SK-MEL-5 (cell line): ENCODE measurements around the gene PRB3. TPM values are rescaled to one million over a fixed set of nuclear protein-coding genes. Genes with fewer than 3 reads are reported as not detected.

ENCODE experiments used
- DNase-seq: peaks from one replicate; pipeline ENCODE4 v3.0.0-alpha.2; 2016; ENCODE audit warnings: low read depth, low spot score
- in situ Hi-C: cut with HindIII; loops from 2 replicates; pipeline ENCODE4 v1.10.0; 2016; ENCODE audit warnings: low sequenced_read_pairs, high pct_unique_total_duplicates, low pct_unique_long_range_greater_than_20kb
- polyA plus RNA-seq, 2 experiments: library from polyadenylated mRNA; depleted of rRNA; stranded (reverse); fragments of >200 nt; gene quantifications; 2 replicates each; pipeline ENCODE4 v1.2.3, GENCODE V29; 2015
- total RNA-seq: library from RNA; depleted of rRNA; stranded (reverse); fragments of >200 nt; shearing (Covaris generic); gene quantifications from 2 replicates; pipeline ENCODE4 v1.2.3, GENCODE V29; 2014; rRNA removed

Gene PRB3
- total RNA-seq, result not detected in 2 replicates
- not detected in 2 replicates for polyA plus RNA-seq (2015; cell fraction: cytosol; rRNA removed)
- polyA plus RNA-seq (2015; cell fraction: nucleus; rRNA removed), result not detected in 2 replicates

DNA sequence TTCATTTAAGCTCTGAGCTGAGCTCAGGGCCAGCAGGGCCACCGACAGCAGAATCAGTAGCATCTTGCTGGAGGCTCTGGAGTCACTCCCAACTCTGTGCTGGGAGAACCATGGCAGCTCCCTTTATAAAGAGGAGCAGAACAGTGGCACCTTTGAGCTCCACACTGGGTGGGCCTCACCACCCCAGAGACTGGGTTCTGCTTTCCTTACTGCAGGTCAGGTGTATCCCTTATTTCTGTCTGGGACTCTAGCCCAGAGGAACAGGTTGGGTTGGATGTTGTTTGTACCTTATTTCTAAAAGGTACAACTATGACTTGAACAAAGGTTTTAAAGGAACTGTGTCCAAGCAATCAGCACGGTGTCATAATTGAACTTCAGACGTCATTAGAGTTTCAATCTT, at the start of gene PRB3:
TSS of gene PRB3 (minus strand) at position 101 of the 400 bp plus-strand sequence. CDS start at position 63, 38 bp downstream.
- no peak for DNase-seq
- in situ Hi-C loops, result no loop called here

DNA sequence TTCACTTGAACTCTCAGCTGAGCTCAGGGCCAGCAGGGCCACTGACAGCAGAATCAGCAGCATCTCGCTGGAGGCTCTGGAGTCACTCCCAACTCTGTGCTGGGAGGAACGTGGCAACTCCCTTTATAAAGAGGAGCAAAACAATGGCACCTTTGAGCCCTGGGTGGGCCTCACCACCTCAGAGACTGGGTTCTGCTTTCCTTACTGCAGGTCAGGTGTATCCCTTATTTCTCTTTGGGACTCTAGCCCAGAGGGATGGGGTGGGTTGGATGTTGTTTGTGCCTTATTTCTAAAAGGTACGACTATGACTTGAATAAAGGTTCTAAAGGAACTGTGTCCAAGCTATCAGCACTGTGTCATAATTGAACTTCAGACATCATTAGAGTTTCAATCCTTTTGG, 40.8 kb upstream of the PRB3 start, which contains the start of gene PRB4:
TSS of gene PRB4 (minus strand) at position 101 of the 400 bp plus-strand sequence. CDS start at position 63, 38 bp downstream.
- DNase-seq, result no peak
- in situ Hi-C loops, result no loop called here

DNA sequence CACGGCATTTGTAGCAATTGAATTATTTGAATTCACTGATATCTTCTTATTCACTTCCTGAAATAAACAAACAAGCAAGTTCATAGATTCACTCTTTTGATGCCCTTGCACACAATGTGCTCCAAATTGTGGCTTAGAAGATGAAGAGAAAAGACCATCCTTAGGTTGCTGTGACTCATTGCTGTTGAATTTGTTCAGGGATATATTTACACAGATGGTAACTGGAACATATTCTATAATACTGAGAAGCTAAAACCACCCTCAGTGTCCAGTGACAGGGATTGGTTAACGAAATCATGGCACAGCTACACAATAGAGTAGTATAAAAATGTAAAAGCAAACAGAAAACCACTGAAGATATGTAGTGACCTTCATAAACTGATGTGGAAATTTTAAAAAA, 37.6 kb upstream of the PRB3 start:
- no peak for DNase-seq
- in situ Hi-C loops, result no loop called here

DNA sequence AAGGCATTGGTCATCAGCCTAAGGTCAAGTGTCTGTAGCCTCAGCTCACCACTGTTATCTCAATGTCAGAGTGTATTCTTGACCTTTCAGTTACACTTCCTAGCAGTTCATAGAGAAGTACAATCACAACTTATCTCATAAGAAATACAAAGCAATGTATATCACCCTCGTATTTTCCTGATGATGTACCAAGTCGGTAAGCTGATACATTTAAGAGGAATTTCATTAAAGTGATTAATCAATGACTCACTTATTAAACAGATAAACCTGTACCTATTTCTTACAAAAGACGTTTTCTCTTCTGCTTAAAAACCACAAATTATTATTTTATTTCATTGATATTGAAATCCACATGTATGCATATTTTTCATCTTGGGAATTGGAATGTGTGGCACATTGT, 3.9 kb upstream of the PRB3 start:
- in situ Hi-C loops, result no loop called here
- no peak for DNase-seq

DNA sequence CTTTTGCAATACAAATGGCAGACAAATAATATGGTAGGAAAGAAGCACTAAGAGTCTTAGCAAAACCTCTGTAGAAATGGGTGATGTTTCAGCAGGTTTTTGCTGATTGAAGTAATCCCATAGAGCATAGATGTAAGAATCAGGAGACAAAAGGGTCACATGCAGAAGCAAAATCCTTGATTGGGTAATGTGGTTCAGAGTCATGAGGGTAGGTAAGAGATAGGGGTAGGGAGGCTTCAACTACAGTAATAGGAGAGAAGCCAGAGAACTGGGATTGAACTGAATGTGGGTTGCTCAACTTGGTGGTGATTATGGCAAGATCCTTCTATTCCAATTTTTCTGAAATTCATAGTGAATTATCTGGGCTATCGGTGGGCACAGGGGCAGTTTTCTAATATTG, 5.0 kb downstream of the PRB3 start:
- in situ Hi-C loops, result no loop called here
- DNase-seq, result no peak

DNA sequence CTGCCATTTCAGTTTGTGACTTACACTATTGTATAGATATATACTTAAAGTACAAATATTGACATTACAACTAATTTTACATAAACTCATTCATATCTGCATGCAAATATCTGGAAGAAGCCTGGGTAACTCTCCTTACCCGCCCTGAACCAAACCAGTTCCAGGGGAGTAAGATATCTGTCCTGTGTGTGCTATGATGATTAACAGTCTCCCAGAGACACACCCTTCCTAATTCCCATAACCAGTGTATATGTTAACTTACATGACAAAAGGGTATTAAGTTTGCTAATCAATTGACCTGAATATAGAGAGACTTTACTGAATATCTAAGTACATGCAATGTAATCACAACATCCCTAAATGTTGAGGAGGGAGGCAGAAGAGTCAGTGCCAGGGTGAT, 23.0 kb downstream of the PRB3 start:
- DNase-seq, result no peak

DNA sequence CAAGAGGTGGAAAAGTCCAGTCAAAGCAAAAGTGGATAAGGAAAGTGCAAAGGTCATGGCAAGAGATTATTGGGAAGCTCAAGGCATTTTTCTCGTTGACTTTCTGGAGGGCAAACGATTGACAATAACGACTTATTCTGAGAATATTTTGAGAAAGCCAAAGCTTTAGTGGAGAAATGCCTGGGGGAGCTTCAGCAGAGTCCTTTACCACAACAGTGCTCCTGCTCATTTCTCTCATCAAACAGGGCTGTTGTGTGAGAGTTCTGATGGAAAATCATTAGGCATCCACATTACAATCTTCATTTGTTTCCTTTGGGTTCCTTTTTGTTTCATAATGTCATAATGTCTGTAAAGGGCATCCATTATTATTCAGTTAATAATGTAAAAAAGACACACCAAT, 26.9 kb downstream of the PRB3 start:
- peak; percentile 70 for DNase-seq
- in situ Hi-C loops, result loop anchor here (25.0 kb wide), 1 partner anchor 245 kb away; no protein-coding TSS in a partner anchor

More for the DNA sequence above, 23.0 kb downstream of the PRB3 start:
- in situ Hi-C loops, result loop anchor here (25.0 kb wide), 1 partner anchor 241 kb away; no protein-coding TSS in a partner anchor

DNA sequence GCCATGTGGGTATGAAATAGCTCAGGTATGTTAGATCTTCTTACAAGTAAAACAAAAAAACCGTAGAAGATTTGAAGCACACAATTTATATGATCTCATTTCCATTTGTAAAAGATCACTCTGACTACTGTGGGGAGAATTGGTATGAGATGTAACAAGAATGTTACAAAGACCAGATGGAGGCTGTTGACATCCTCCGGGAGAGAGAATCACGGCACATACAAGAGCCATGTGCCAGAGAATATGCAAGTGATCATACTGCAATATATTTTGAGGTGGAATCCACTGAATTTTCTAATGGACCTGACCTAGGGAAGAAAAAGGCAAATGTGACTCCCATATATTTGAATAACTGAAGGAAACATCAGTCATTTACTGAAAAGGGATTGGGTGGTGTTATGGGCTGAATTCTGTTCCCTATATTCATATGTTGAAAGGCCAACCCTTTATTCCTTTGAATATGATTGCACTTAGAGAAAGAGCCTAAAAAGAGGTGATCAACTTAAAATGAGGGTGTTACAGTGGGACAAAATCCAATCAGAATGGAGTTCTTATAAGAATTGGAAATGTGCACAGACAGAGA, 29.1 kb downstream of the PRB3 start:
- in situ Hi-C loops, result loop anchor here (25.0 kb wide), 1 partner anchor 247 kb away; no protein-coding TSS in a partner anchor
- no peak for DNase-seq

DNA sequence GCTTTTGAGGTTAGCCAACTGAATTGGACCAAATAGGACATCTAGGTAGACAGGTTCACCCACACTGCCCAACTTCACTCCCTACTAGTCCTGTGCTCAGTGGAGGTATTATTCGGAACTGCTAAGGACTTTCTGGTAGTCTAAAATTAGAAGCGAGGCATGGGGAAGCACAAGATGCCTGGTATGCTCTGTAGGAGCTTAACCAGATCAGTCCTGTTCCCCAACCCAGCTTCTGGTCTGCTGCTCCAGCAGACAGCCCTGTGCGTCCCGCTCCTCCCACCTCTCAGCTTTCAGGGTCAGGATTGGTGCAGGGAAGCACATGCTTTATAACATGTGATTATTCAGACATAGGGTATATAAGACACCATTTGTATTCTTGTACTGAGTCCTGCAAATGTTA, 31.2 kb downstream of the PRB3 start:
- in situ Hi-C loops, result loop anchor here (25.0 kb wide), 1 partner anchor 249 kb away; no protein-coding TSS in a partner anchor
- no peak for DNase-seq

DNA sequence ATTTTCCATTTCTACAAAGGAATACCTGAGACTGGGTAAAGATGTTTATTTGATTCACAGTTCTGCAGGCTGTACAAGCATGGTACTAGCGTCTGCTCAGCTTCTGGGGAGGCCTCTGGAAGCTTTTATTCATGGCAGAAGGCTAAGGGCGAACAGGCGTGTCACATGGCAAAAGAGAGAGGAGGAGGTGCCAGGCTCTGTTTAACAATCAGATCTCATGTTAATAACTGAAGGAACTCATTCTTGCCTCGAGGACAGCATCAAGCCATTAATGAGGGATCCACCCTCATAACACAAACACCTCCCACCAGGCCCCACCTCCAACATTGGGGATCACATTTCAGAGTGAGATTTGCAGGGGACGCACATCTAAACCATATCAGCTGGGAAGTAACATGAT, 36.0 kb downstream of the PRB3 start:
- in situ Hi-C loops, result loop anchor here (25.0 kb wide), 1 partner anchor 254 kb away; no protein-coding TSS in a partner anchor
- no peak for DNase-seq

DNA sequence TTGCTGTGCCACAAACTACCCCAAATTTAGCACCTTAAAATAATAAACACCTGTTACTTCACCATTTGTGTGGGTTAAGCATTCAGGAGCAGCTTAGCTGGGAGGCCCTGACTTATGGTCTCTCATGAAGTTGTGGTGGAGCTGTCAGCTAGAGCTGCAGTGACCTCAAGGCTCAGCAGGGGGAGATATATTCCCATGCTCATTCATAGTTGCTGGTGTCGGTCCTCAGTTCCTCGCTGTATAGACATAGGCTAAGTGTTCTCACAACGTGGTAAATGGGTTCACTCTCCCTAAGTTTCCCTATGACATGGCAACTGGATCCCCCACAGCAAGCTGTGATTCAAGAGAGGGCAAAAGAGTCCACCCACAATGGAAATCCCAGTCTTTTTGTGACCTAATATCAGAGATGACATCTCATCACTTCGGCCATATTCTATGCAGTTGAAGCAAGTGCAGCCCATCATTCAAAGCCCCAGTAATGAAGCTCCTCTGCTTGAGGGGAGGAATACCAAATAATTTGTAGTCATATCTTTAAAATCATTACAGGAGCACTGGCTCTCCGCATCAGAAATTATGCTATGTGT, 41.1 kb downstream of the PRB3 start:
- in situ Hi-C loops, result loop anchor here (25.0 kb wide), 1 partner anchor 259 kb away; no protein-coding TSS in a partner anchor
- peak; percentile 85 for DNase-seq

DNA sequence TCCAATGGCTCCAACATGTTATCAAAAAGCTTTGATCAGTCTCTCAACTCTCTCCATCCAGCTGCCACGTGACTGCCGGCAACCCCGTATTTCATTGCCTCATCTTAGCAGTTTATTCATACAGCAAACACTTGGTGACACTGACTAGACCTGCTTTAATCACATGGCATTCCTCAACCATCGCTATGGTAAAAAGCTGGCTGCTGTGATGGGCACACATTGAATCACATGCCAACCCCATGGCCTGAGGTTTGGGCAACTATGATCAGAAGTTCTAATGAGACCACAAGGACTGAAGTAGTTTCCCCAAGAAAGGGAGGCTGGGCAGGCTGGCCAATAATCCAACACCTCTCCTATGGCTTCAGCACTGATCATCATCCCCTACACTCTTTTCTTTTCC, 42.1 kb downstream of the PRB3 start:
- peak; percentile 89 for DNase-seq
- in situ Hi-C loops, result loop anchor here (25.0 kb wide), 1 partner anchor 260 kb away; no protein-coding TSS in a partner anchor

Other genes starting within 250 kb of the PRB3 start
- 0.32 and 0.55 TPM in 2 replicates for gene TAS2R19, start 247.1 kb downstream of the PRB3 start, total RNA-seq
- gene TAS2R31, start 238.3 kb downstream of the PRB3 start, total RNA-seq, result 0.98 and 1.7 TPM in 2 replicates
- gene TAS2R46, start 207.4 kb downstream of the PRB3 start, total RNA-seq, result 0.16 and 0.95 TPM in 2 replicates
- 0.42 and 0.51 TPM in 2 replicates for gene TAS2R43, start 177.4 kb downstream of the PRB3 start, total RNA-seq
- 0.74 and 0.75 TPM in 2 replicates for gene TAS2R30, start 135.1 kb downstream of the PRB3 start, total RNA-seq
- gene SMIM10L1, start 98.5 kb downstream of the PRB3 start, total RNA-seq, result 10.6 and 11.3 TPM in 2 replicates
- not detected in 2 replicates for gene TAS2R42, start 82.8 kb downstream of the PRB3 start, total RNA-seq
- not detected in 2 replicates for gene PRB4, start 40.7 kb upstream of the PRB3 start, total RNA-seq
- gene PRB2, start 125.9 kb upstream of the PRB3 start, total RNA-seq, result not detected in 2 replicates